Hepatocyte (in vitro differentiated cells): ENCODE data around the gene DERL3.

Experiments
- EZH2 ChIP-seq: fragments of 200-600 bp; sonication (generic); IDR thresholded peaks from 2 replicates; pipeline ENCODE4 v1.6.1; 2016; ENCODE audit warnings: antibody characterized with exemption, mild to moderate bottlenecking, borderline replicate concordance
- TF ChIP-seq, protein P1 (sequence below): fragments of 200-600 bp; sonication (generic); IDR thresholded peaks from 2 replicates; pipeline ENCODE4 v1.5.1; 2016; ENCODE audit warnings: antibody characterized with exemption, mild to moderate bottlenecking; ENCODE audit not compliant: poor library complexity

DNA sequence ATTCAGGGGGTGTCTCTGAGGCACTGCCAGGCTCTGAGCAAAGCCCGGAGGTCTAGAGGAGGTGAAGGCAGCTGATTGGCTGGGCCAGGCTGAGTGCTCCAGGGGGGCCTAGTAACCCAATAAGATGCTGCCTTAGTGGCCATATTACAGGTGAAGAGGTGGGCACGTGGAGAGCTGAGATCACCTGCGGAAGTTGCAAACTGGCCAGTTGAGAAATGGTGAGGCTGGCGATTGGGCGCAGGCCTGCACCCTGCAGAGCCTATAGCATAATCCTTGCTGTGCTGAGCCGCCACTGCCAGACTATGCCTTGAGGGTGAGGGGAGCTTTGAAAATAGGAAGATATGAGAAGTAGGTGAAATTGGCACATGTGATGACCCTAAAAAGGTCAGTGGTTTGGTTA lies 21.7 kb downstream of the DERL3 start:
- TF ChIP-seq, protein P1, sequence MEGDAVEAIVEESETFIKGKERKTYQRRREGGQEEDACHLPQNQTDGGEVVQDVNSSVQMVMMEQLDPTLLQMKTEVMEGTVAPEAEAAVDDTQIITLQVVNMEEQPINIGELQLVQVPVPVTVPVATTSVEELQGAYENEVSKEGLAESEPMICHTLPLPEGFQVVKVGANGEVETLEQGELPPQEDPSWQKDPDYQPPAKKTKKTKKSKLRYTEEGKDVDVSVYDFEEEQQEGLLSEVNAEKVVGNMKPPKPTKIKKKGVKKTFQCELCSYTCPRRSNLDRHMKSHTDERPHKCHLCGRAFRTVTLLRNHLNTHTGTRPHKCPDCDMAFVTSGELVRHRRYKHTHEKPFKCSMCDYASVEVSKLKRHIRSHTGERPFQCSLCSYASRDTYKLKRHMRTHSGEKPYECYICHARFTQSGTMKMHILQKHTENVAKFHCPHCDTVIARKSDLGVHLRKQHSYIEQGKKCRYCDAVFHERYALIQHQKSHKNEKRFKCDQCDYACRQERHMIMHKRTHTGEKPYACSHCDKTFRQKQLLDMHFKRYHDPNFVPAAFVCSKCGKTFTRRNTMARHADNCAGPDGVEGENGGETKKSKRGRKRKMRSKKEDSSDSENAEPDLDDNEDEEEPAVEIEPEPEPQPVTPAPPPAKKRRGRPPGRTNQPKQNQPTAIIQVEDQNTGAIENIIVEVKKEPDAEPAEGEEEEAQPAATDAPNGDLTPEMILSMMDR = no peak
- no peak for TF ChIP-seq EZH2
